Measurements from ENCODE around the gene ARF1.

The ARF1 gene

GRCh38 chr1:228077565-228078330 lies 4.8 kb upstream of the ARF1 start:
- H3K4me1 Mint-ChIP-seq = peaks cover 30% of the 10 kb centered on the region
- DNase-seq (ENCODE audit: low spot score in 2 of 2) = no peak
- H3K9me3 Mint-ChIP-seq = no peaks in the 10 kb centered on the region
- H3K36me3 Mint-ChIP-seq (ENCODE audit: insufficient read depth) = peaks cover 6% of the 10 kb centered on the region
- no peak overlapping the region for H3K27ac Mint-ChIP-seq (ENCODE audit: low read depth)
- ATAC-seq (replicated peaks; ENCODE audit: extremely low read depth, poor library complexity, severe bottlenecking) = no peak
- no peaks in the 10 kb centered on the region for H3K27me3 Mint-ChIP-seq
- no peak overlapping the region for H3K4me3 Mint-ChIP-seq

- DNase-seq (ENCODE audit: low spot score in 2 of 2) = no peak
- H3K27ac Mint-ChIP-seq (ENCODE audit: low read depth) = no peak overlapping the region
- no peak for ATAC-seq (replicated peaks; ENCODE audit: extremely low read depth, poor library complexity, severe bottlenecking)
- peaks cover 38% of the 10 kb centered on the region for H3K4me1 Mint-ChIP-seq
- no peak overlapping the region for H3K4me3 Mint-ChIP-seq
- peaks cover 17% of the 10 kb centered on the region for H3K36me3 Mint-ChIP-seq (ENCODE audit: insufficient read depth)
- H3K27me3 Mint-ChIP-seq = no peaks in the 10 kb centered on the region
- H3K9me3 Mint-ChIP-seq = no peaks in the 10 kb centered on the region
Observed at GRCh38 chr1:228079013-228079412, 3.5 kb upstream of the ARF1 start.

GRCh38 chr1:228079601-228080263 lies 2.8 kb upstream of the ARF1 start:
- H3K27ac Mint-ChIP-seq (ENCODE audit: low read depth) = no peak overlapping the region
- ATAC-seq (replicated peaks; ENCODE audit: extremely low read depth, poor library complexity, severe bottlenecking) (no peak), DNase-seq (ENCODE audit: low spot score in 2 of 2) (no peak)
- no peaks in the 10 kb centered on the region for H3K9me3 Mint-ChIP-seq
- no peak overlapping the region for H3K4me3 Mint-ChIP-seq
- no peaks in the 10 kb centered on the region for H3K27me3 Mint-ChIP-seq
- H3K4me1 Mint-ChIP-seq = peaks cover 45% of the 10 kb centered on the region
- peaks cover 20% of the 10 kb centered on the region for H3K36me3 Mint-ChIP-seq (ENCODE audit: insufficient read depth)

GRCh38 chr1:228081144-228081543 lies 1.4 kb upstream of the ARF1 start:
- Mint-ChIP-seq H3K27ac (ENCODE audit: low read depth) (peak overlapping the region; percentile 25), H3K27me3 (no peaks in the 10 kb centered on the region), H3K36me3 (ENCODE audit: insufficient read depth) (peaks cover 27% of the 10 kb centered on the region), H3K4me1 (peaks cover 54% of the 10 kb centered on the region), H3K9me3 (no peaks in the 10 kb centered on the region), H3K4me3 (peak overlapping the region; percentile 91)
- no peak for DNase-seq (ENCODE audit: low spot score in 2 of 2)
- ATAC-seq (replicated peaks; ENCODE audit: extremely low read depth, poor library complexity, severe bottlenecking) = no peak

- H3K4me1 Mint-ChIP-seq = peaks cover 60% of the 10 kb centered on the region
- H3K27ac Mint-ChIP-seq (ENCODE audit: low read depth) = peak overlapping the region; percentile 25
Observed at GRCh38 chr1:228081578-228082213, 812 bp upstream of the ARF1 start.

GRCh38 chr1:228082918-228083870 lies 686 bp downstream of the ARF1 start:
- Mint-ChIP-seq H3K27me3 (no peaks in the 10 kb centered on the region), H3K9me3 (no peaks in the 10 kb centered on the region), H3K4me3 (peak overlapping the region; percentile 91), H3K27ac (ENCODE audit: low read depth) (peak overlapping the region; percentile 94), H3K36me3 (ENCODE audit: insufficient read depth) (peaks cover 36% of the 10 kb centered on the region), H3K4me1 (peaks cover 65% of the 10 kb centered on the region)
- DNase-seq (ENCODE audit: low spot score in 2 of 2) (no peak), ATAC-seq (replicated peaks; ENCODE audit: extremely low read depth, poor library complexity, severe bottlenecking) (peak; percentile 4)

More at GRCh38 chr1:228081578-228082213, 812 bp upstream of the ARF1 start:
- H3K9me3 Mint-ChIP-seq = no peaks in the 10 kb centered on the region
- DNase-seq (ENCODE audit: low spot score in 2 of 2) (no peak), ATAC-seq (replicated peaks; ENCODE audit: extremely low read depth, poor library complexity, severe bottlenecking) (peak; percentile 4)
- no peaks in the 10 kb centered on the region for H3K27me3 Mint-ChIP-seq
- peak overlapping the region; percentile 91 for H3K4me3 Mint-ChIP-seq
- H3K36me3 Mint-ChIP-seq (ENCODE audit: insufficient read depth) = peaks cover 28% of the 10 kb centered on the region

- Mint-ChIP-seq H3K4me3 (peak overlapping the region; percentile 91), H3K27me3 (no peaks in the 10 kb centered on the region), H3K4me1 (peaks cover 72% of the 10 kb centered on the region), H3K27ac (ENCODE audit: low read depth) (peak overlapping the region; percentile 94), H3K36me3 (ENCODE audit: insufficient read depth) (peaks cover 40% of the 10 kb centered on the region), H3K9me3 (no peaks in the 10 kb centered on the region)
- DNase-seq (ENCODE audit: low spot score in 2 of 2) = no peak
- no peak for ATAC-seq (replicated peaks; ENCODE audit: extremely low read depth, poor library complexity, severe bottlenecking)
Observed at GRCh38 chr1:228083871-228084278, 1.4 kb downstream of the ARF1 start.

- H3K27me3 Mint-ChIP-seq = no peaks in the 10 kb centered on the region
- H3K36me3 Mint-ChIP-seq (ENCODE audit: insufficient read depth) = peaks cover 43% of the 10 kb centered on the region
- peak overlapping the region; percentile 94 for H3K27ac Mint-ChIP-seq (ENCODE audit: low read depth)
- H3K4me1 Mint-ChIP-seq = peaks cover 74% of the 10 kb centered on the region
- no peaks in the 10 kb centered on the region for H3K9me3 Mint-ChIP-seq
- DNase-seq (ENCODE audit: low spot score in 2 of 2) (no peak), ATAC-seq (replicated peaks; ENCODE audit: extremely low read depth, poor library complexity, severe bottlenecking) (no peak)
- H3K4me3 Mint-ChIP-seq = peak overlapping the region; percentile 91
Observed at GRCh38 chr1:228084325-228084724, 1.8 kb downstream of the ARF1 start.

- ATAC-seq (replicated peaks; ENCODE audit: extremely low read depth, poor library complexity, severe bottlenecking) (no peak), DNase-seq (ENCODE audit: low spot score in 2 of 2) (no peak)
- H3K4me1 Mint-ChIP-seq = peaks cover 76% of the 10 kb centered on the region
- no peaks in the 10 kb centered on the region for H3K27me3 Mint-ChIP-seq
- no peaks in the 10 kb centered on the region for H3K9me3 Mint-ChIP-seq
- H3K4me3 Mint-ChIP-seq = peak overlapping the region; percentile 91
- H3K36me3 Mint-ChIP-seq (ENCODE audit: insufficient read depth) = peaks cover 43% of the 10 kb centered on the region
- H3K27ac Mint-ChIP-seq (ENCODE audit: low read depth) = peak overlapping the region; percentile 94
Observed at GRCh38 chr1:228084797-228085196, 2.3 kb downstream of the ARF1 start.

GRCh38 chr1:228085287-228085951 lies 2.9 kb downstream of the ARF1 start:
- ATAC-seq (replicated peaks; ENCODE audit: extremely low read depth, poor library complexity, severe bottlenecking) = no peak
- Mint-ChIP-seq H3K27ac (ENCODE audit: low read depth) (peak overlapping the region; percentile 94), H3K36me3 (ENCODE audit: insufficient read depth) (peaks cover 45% of the 10 kb centered on the region), H3K4me1 (peaks cover 83% of the 10 kb centered on the region), H3K27me3 (no peaks in the 10 kb centered on the region), H3K4me3 (peak overlapping the region; percentile 91), H3K9me3 (no peaks in the 10 kb centered on the region)
- DNase-seq (ENCODE audit: low spot score in 2 of 2) = no peak

- ATAC-seq (replicated peaks; ENCODE audit: extremely low read depth, poor library complexity, severe bottlenecking) = no peak
- no peak for DNase-seq (ENCODE audit: low spot score in 2 of 2)
- H3K27me3 Mint-ChIP-seq = no peaks in the 10 kb centered on the region
- H3K9me3 Mint-ChIP-seq = no peaks in the 10 kb centered on the region
- H3K4me3 Mint-ChIP-seq = peak overlapping the region; percentile 91
- H3K27ac Mint-ChIP-seq (ENCODE audit: low read depth) = peak overlapping the region; percentile 85
- peaks cover 51% of the 10 kb centered on the region for H3K36me3 Mint-ChIP-seq (ENCODE audit: insufficient read depth)
- H3K4me1 Mint-ChIP-seq = peaks cover 95% of the 10 kb centered on the region
Observed at GRCh38 chr1:228087771-228088251, 5.3 kb downstream of the ARF1 start.

Measured in central memory CD8-positive, alpha-beta T cell (primary cell).